ENCODE results near the gene MARCHF4. TPM values are rescaled to one million over a fixed set of nuclear protein-coding genes. Genes with fewer than 3 reads are reported as not detected.

The MARCHF4 gene
- total RNA-seq, 1 experiment from 2014 or later = 0.26 TPM

GRCh38 chr2:216344950-216345300, 27.4 kb downstream of the MARCHF4 start:
- Histone ChIP-seq H2BK20ac (ENCODE audit: low read depth, low read length, poor library complexity, severe bottlenecking) (no peak overlapping the region), H2AFZ (ENCODE audit: low read length) (no peak overlapping the region), H3K4me2 (ENCODE audit: insufficient read depth, insufficient read length, low read length) (peak overlapping the region; percentile 13), H4K91ac (ENCODE audit: insufficient read length, low read depth, low read length) (no peak overlapping the region), H3K23ac (ENCODE audit: insufficient read length, low read depth, low read length) (no peak overlapping the region), H3K4ac (ENCODE audit: low read depth, low read length) (no peak overlapping the region), H3K4me1 (ENCODE audit: insufficient read depth, low read length) (peaks cover 27% of the 10 kb centered on the region), H2BK12ac (ENCODE audit: insufficient read length, low read depth, low read length) (no peak overlapping the region), H2BK15ac (ENCODE audit: low read depth, low read length) (no peak overlapping the region), H3K9ac (ENCODE audit: extremely low read depth, insufficient read length, low read length) (no peak overlapping the region), H2BK5ac (ENCODE audit: insufficient read length, low read length) (no peak overlapping the region), H3K18ac (ENCODE audit: insufficient read length, low read depth, low read length) (peak overlapping the region; percentile 76), H3K9me3 (ENCODE audit: control insufficient read depth, low read depth, low read length) (no peaks in the 10 kb centered on the region), H4K5ac (ENCODE audit: insufficient read length, low read depth, low read length) (no peak overlapping the region), H3K79me2 (ENCODE audit: insufficient read depth, low read length) (no peaks in the 10 kb centered on the region), H3K14ac (ENCODE audit: insufficient read depth, low read length) (no peak overlapping the region), H4K20me1 (ENCODE audit: control insufficient read depth, insufficient read depth, insufficient read length) (no peaks in the 10 kb centered on the region), H3K79me1 (ENCODE audit: insufficient read depth, low read depth, low read length, poor library complexity, severe bottlenecking) (no peaks in the 10 kb centered on the region), H2AK5ac (ENCODE audit: insufficient read length, low read length) (no peak overlapping the region), H3K27ac (ENCODE audit: insufficient read length, low read depth, low read length) (no peak overlapping the region), H3T11ph (ENCODE audit: low read length) (no peak overlapping the region), H3K56ac (ENCODE audit: insufficient read length, low read depth, low read length) (no peak overlapping the region), H3K27me3 (ENCODE audit: insufficient read depth, low read length) (no peaks in the 10 kb centered on the region), H2BK120ac (ENCODE audit: low read depth, low read length, poor library complexity, severe bottlenecking) (no peak overlapping the region), H4K8ac (replicated peaks; ENCODE audit: insufficient read length, low read depth, low read length) (no peak overlapping the region), H3K23me2 (ENCODE audit: insufficient read length, low read depth, low read length, poor library complexity, severe bottlenecking) (no peaks in the 10 kb centered on the region)
- no CpG with 5 or more reads among the region's 4 CpGs for WGBS (ENCODE audit: extremely low coverage, insufficient read length, low lambda C conversion rate)
- H3K27me3 Mint-ChIP-seq (ENCODE audit: low read depth) = peaks cover 7% of the 10 kb centered on the region
- peak overlapping the region in 1 of 2 experiments; percentile 33; a peak in 2 of 5 replicates for H3K4me3 Mint-ChIP-seq
- peak overlapping the region in 1 of 3 experiments; percentile 45; a peak in 1 of 7 replicates for H3K27ac Mint-ChIP-seq
- TF ChIP-seq CTCF (conservative IDR thresholded peaks at IDR 0.05) = no peak
- H3K9me3 Mint-ChIP-seq = no peaks in the 10 kb centered on the region
- H3K36me3 Mint-ChIP-seq (ENCODE audit: insufficient read depth in 1 of 3, low read depth in 3 of 3) = no peaks in the 10 kb centered on the region; a peak in 1 of 7 replicates
- H3K4me1 Mint-ChIP-seq = peaks cover 68 to 73% of the 10 kb centered on the region in 2 experiments
- no peak for DNase-seq
